Heart right ventricle (tissue), 16 donors: ENCODE results near the gene RAD18. TPM values are rescaled to one million over a fixed set of nuclear protein-coding genes. Genes with fewer than 3 reads are reported as not detected.

Experiments used
- ATAC-seq, 8 donors: fragments of 200-7000 bp; cut with Tn5 transposase; one replicate each; pipeline ENCODE4 v1.9.1; 2020; ENCODE audit warnings: mild to moderate bottlenecking in 8 of 8, moderate library complexity in 8 of 8, moderate number of reproducible peaks in 1 of 8
- DNase-seq, 2 donors: peaks; one replicate each; pipeline ENCODE4 v3.0.0-alpha.2; 2020
- H3K27ac ChIP-seq, 10 donors: fragments of 200-600 bp; sonication (generic) in 2 of 10; one replicate each; pipeline versions ENCODE4 v1.5.0 to v1.8.0; 2020 to 2022; ENCODE audit warnings: mild to moderate bottlenecking in 3 of 10
- H3K27me3 ChIP-seq, 7 donors: fragments of 200-600 bp; one replicate each; pipeline ENCODE4 v1.8.0; 2021 to 2022; ENCODE audit warnings: mild to moderate bottlenecking in 2 of 7
- H3K36me3 ChIP-seq, 9 donors: fragments of 200-600 bp; sonication (generic) in 1 of 9; one replicate each; pipeline versions ENCODE4 v1.5.0 to v1.8.0; 2020 to 2022; ENCODE audit warnings: mild to moderate bottlenecking in 2 of 9
- H3K4me1 ChIP-seq, 9 donors: fragments of 200-600 bp; sonication (generic) in 1 of 9; one replicate each; pipeline versions ENCODE4 v1.5.0 to v1.8.0; 2020 to 2022; ENCODE audit warnings: mild to moderate bottlenecking in 4 of 9
- H3K4me3 ChIP-seq, 10 donors: fragments of 200-600 bp; sonication (generic) in 2 of 10; one replicate each; pipeline versions ENCODE4 v1.5.0 to v1.8.0; 2020 to 2022; ENCODE audit warnings: mild to moderate bottlenecking in 7 of 10, moderate library complexity in 2 of 10
- H3K9me3 ChIP-seq, 11 donors: fragments of 200-600 bp in 10 of 11; sonication (generic) in 2 of 11; one replicate each; pipeline versions ENCODE4 v1.5.0 to v1.8.0; 2013 to 2022; ENCODE audit warnings: mild to moderate bottlenecking in 2 of 11, control low read depth in 1 of 11, moderate library complexity in 1 of 11
- CTCF ChIP-seq, 9 donors: fragments of 200-600 bp; sonication (generic) in 2 of 9; IDR thresholded peaks; one replicate each; pipeline versions ENCODE4 v1.5.0 to v1.8.0; 2021 to 2022; ENCODE audit warnings: antibody characterized with exemption in 9 of 9, mild to moderate bottlenecking in 5 of 9, moderate library complexity in 1 of 9
- WGBS, 2 donors: extraction: QIAGEN DNeasy Blood & Tissue Kit; methylation state at CpG; one replicate each; pipeline ENCODE4 v1.1.7; 2013; ENCODE audit warnings: inconsistent platforms in 1 of 2; 5-methylcytosine and 5-hydroxymethylcytosine counted together
- intact Hi-C, 10 donors: fragments of 100-400 bp; cut with DNase I; formaldehyde crosslinking; loops; one replicate each; pipeline versions ENCODE4 v1.11.1 to v1.14.2; 2022
- polyA plus RNA-seq, 2 donors: library from polyadenylated mRNA; stranded (reverse); fragments of 200-250 nt; gene quantifications; one replicate each; pipeline ENCODE4 v1.2.3, GENCODE V29; 2013
- total RNA-seq, 10 donors: library from RNA; stranded (reverse); fragmentation: NEBNext Ultra II Directional in 3 of 10; extraction: Animal tissue kit (Norgen Biotek cat#: 25700) in 3 of 10; gene quantifications; one replicate each; pipeline versions ENCODE4 v1.2.1 to v1.2.4, GENCODE V29; 2021 to 2023
- donor health status: Arrhythmogenic right ventricular cardiomyopathy.
- donor health status: ischemic (EF 13 %, LVEDD 7.1; RV severe dilation, severe dysfunction).
- donor health status: healthy with polysubstance abuse.
- donor health status: DM: no; HTN: yes; CAD: no.
- donor health status: DM: no; HTN: no; CAD: no.
- donor health status: ischemic (EF 25% LVEDD 6.9; RV normal size, moderate dysfunction).
- donor health status: ischemic (EF 25% LVEDD 5.7; RV mildly dilated, moderate dysfunction).
- donor health status: healthy.
- donor health status: DM: yes; HTN: yes; CAD: no.
- donor health status: Ischemic cardiomyopathy.
- donor health status: ischemic (EF 35%, LVEDD 5.7; RV mildly dilated, moderate dysfunction).
- donor health status: nonischemic (EF 11% LVEDD 7.7; RV severe dilation, severe dysfunction).
- donor health status: DM: yes; HTN: yes; CAD: no.
- donor health status: PGD.
- donor health status: ischemic (EF 29% LVEDD 5.4; RV normal size, mild dysfunction).
- donor health status: nonischemic (EF 23%, LVEDD 6.1; RV moderate dilation, normal function).

Gene RAD18
- total and polyA plus RNA-seq, 12 donors, result 0.97 to 4.6 (median 2.8) TPM

GRCh38 chr3:8900869-8901268 is 62.4 kb downstream of the RAD18 start:
- H3K27me3 ChIP-seq, result no peaks in the 10 kb centered on the region
- DNase-seq (no peak), ATAC-seq (no peak)
- no peak overlapping the region for H3K4me3 ChIP-seq
- no peak overlapping the region for H3K27ac ChIP-seq
- TF ChIP-seq CTCF (IDR thresholded peaks at IDR 0.05), result no peak
- peaks cover 0 to 39% (median 0%) of the 10 kb centered on the region in 9 donors for H3K36me3 ChIP-seq
- H3K9me3 ChIP-seq, result no peaks in the 10 kb centered on the region
- intact Hi-C loops, result no loop called here
- peaks cover 0 to 12% (median 0%) of the 10 kb centered on the region in 9 donors for H3K4me1 ChIP-seq
- WGBS, 2 donors, result 87 to 92% methylated on average over 3 of the region's 3 CpGs

GRCh38 chr3:8899876-8900460 is 63.3 kb downstream of the RAD18 start:
- TF ChIP-seq CTCF (IDR thresholded peaks at IDR 0.05), result peak in 2 of 9 donors; percentile 7 to 9
- no peaks in the 10 kb centered on the region for H3K27me3 ChIP-seq
- no peak overlapping the region for H3K4me3 ChIP-seq
- DNase-seq, result no peak
- no peaks in the 10 kb centered on the region for H3K9me3 ChIP-seq
- peak in 1 of 8 donors; percentile 17 for ATAC-seq
- WGBS, 2 donors, result 23 to 56% methylated on average over 1 of the region's 1 CpG
- H3K4me1 ChIP-seq, result peaks cover 0 to 12% (median 0%) of the 10 kb centered on the region in 9 donors
- peaks cover 0 to 48% (median 0%) of the 10 kb centered on the region in 9 donors for H3K36me3 ChIP-seq
- no peak overlapping the region for H3K27ac ChIP-seq
- intact Hi-C loops, result no loop called here

- no peaks in the 10 kb centered on the region for H3K9me3 ChIP-seq
- 80 to 83% methylated on average over 2 of the region's 2 CpGs for WGBS, 2 donors
These were observed 67.4 kb downstream of the RAD18 start for GRCh38 chr3:8895829-8896228.

GRCh38 chr3:8893001-8893400 is 70.3 kb downstream of the RAD18 start:
- WGBS, 2 donors, result 94 to 98% methylated on average over 5 of the region's 5 CpGs
- no peaks in the 10 kb centered on the region for H3K9me3 ChIP-seq
- DNase-seq (no peak), ATAC-seq (no peak)
- peaks cover 0 to 2% (median 0%) of the 10 kb centered on the region in 9 donors for H3K4me1 ChIP-seq
- H3K4me3 ChIP-seq, result no peak overlapping the region
- H3K27ac ChIP-seq, result no peak overlapping the region
- no peaks in the 10 kb centered on the region for H3K27me3 ChIP-seq
- peaks cover 0 to 47% (median 0%) of the 10 kb centered on the region in 9 donors for H3K36me3 ChIP-seq
- TF ChIP-seq CTCF (IDR thresholded peaks at IDR 0.05), result no peak
- intact Hi-C loops, result no loop called here

More at GRCh38 chr3:8895829-8896228, 67.4 kb downstream of the RAD18 start:
- ATAC-seq (no peak), DNase-seq (no peak)
- H3K4me1 ChIP-seq, result peaks cover 0 to 12% (median 0%) of the 10 kb centered on the region in 9 donors
- intact Hi-C loops, result no loop called here
- TF ChIP-seq CTCF (IDR thresholded peaks at IDR 0.05), result no peak
- no peak overlapping the region for H3K27ac ChIP-seq
- no peaks in the 10 kb centered on the region for H3K27me3 ChIP-seq
- H3K4me3 ChIP-seq, result no peak overlapping the region
- H3K36me3 ChIP-seq, result peaks cover 0 to 52% (median 0%) of the 10 kb centered on the region in 9 donors
